ENCODE measurements around the gene TUBB. TPM values are rescaled to one million over a fixed set of nuclear protein-coding genes. Genes with fewer than 3 reads are reported as not detected.

TUBB gene
- total and polyA plus RNA-seq, 2 of the 8 experiments (the other 6 are each of a cell fraction or from before 2014, with no cell fraction given) = 1,880 to 3,022 TPM

DNA sequence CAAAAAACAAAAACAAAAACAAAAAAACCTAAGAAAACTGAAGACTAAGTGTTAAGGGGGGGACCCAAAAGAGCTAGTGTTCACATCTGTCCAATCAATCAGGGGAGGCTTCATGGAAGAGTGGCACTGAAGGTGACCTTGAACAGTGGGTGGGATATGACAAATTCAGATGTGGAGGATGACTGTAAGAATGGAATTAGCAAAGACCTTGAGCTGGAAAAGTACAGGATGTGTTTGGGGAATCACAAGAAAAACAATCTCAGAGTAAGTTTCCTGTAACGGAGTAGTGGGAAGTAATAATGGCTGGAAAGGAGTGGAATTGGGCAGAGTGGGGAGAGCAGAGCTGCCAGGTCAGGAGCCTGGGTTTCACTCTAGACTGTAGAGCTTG lies 27.1 kb downstream of the TUBB start:
- Histone ChIP-seq H4K5ac (ENCODE audit: insufficient read length, low read depth, low read length) (no peak overlapping the region), H4K20me1 (replicated peaks in 1 of 2; ENCODE audit: control insufficient read depth in 1 of 2, insufficient read depth in 2 of 2, low read length in 2 of 2) (peaks cover 0 to 1% of the 10 kb centered on the region in 2 experiments), H2BK20ac (ENCODE audit: low read length) (no peak overlapping the region), H3K18ac (ENCODE audit: extremely low read depth, low read length) (no peak overlapping the region), H3K4me3 (ENCODE audit: extremely low read depth in 1 of 4, insufficient read depth in 2 of 4, low read depth in 3 of 4, low read length in 4 of 4) (no peak overlapping the region), H2BK120ac (replicated peaks; ENCODE audit: low read depth, low read length) (no peak overlapping the region), H2BK5ac (ENCODE audit: low read depth, low read length) (no peak overlapping the region), H2BK12ac (ENCODE audit: low read depth, low read length) (no peak overlapping the region), H2AFZ (ENCODE audit: low read length) (no peak overlapping the region), H3K23me2 (ENCODE audit: low read depth, low read length) (peaks cover 15% of the 10 kb centered on the region; the same call in 1 of the 2 replicates), H3K23ac (ENCODE audit: insufficient read length) (no peak overlapping the region), H4K91ac (replicated peaks; ENCODE audit: insufficient read length, low read length) (no peak overlapping the region), H3K36me3 (ENCODE audit: control insufficient read depth in 2 of 4, insufficient read depth in 4 of 4, low read length in 3 of 4) (no peaks in the 10 kb centered on the region), H2BK15ac (ENCODE audit: low read length) (no peak overlapping the region), H3K4ac (replicated peaks; ENCODE audit: insufficient read length, low read depth, low read length) (no peak overlapping the region), H3K9ac (replicated peaks in 1 of 4; ENCODE audit: extremely low read depth in 1 of 4, low read depth in 3 of 4, low read length in 3 of 4) (no peak overlapping the region), H3K27me3 (replicated peaks in 1 of 4; ENCODE audit: control insufficient read depth in 3 of 4, extremely low read depth in 1 of 4, insufficient read depth in 3 of 4, low read length in 3 of 4) (no peaks in the 10 kb centered on the region; a peak in 1 of 7 replicates), H3K79me1 (ENCODE audit: low read depth, low read length) (no peaks in the 10 kb centered on the region), H3K9me3 (ENCODE audit: insufficient read depth in 2 of 2, low read depth in 1 of 2, low read length in 1 of 2) (no peaks in the 10 kb centered on the region), H3K56ac (replicated peaks; ENCODE audit: insufficient read length, low read depth, low read length) (no peak overlapping the region), H3K79me2 (ENCODE audit: control insufficient read depth in 1 of 2, insufficient read depth in 2 of 2, low read length in 2 of 2) (no peaks in the 10 kb centered on the region), H3K4me2 (ENCODE audit: insufficient read depth in 1 of 2, low read depth in 2 of 2, low read length in 2 of 2) (no peak overlapping the region), H3K27ac (ENCODE audit: low read depth, low read length) (no peak overlapping the region), H3K14ac (ENCODE audit: insufficient read length) (no peak overlapping the region), H4K8ac (ENCODE audit: extremely low read depth, insufficient read depth, low read length) (no peak overlapping the region), H2AK5ac (ENCODE audit: low read depth, low read length) (no peak overlapping the region), H3K4me1 (replicated peaks in 1 of 4; ENCODE audit: control insufficient read depth in 3 of 4, insufficient read depth in 4 of 4, low read length in 3 of 4) (peaks cover 0 to 7% (median 2%) of the 10 kb centered on the region in 4 experiments; a peak in 5 of 7 replicates)
- 88% methylated on average over 1 of the region's 1 CpG; no CpG with 5 or more reads in 1 of the 2 experiments for WGBS, 2 experiments (ENCODE audit: extremely low coverage in 1 of 2, insufficient coverage in 1 of 2, insufficient read length in 1 of 2, insufficient replicate concordance in 2 of 2, low coverage in 1 of 2, low lambda C conversion rate in 2 of 2, missing lambda C conversion rate in 1 of 2)
- no peak for FAIRE-seq
- POLR2A ChIA-PET (ENCODE audit: partially characterized antibody) = interaction anchor here (1.0 to 1.9 kb wide), 8 partner anchors 10 to 425 kb away, joined by 3 to 7 read pairs (median 4); no protein-coding TSS in a partner anchor
- CTCF ChIA-PET (ENCODE audit: partially characterized antibody) = interaction anchor here (0.7 to 2.0 kb wide), 10 partner anchors 16 to 323 kb away, joined by 3 to 11 read pairs (median 3); no protein-coding TSS in a partner anchor
- no peak for DNase-seq (ENCODE audit: low read depth in 1 of 2, low spot score in 2 of 2)
- TF ChIP-seq CTBP2 (IDR thresholded peaks at IDR 0.05; ENCODE audit: borderline replicate concordance, insufficient read depth, insufficient read length, low read length) = no peak
- no peak for TF ChIP-seq SIX5 (IDR thresholded peaks at IDR 0.05; ENCODE audit: low read depth, low read length)
- no peak for TF ChIP-seq SRF (IDR thresholded peaks at IDR 0.05; ENCODE audit: low read depth, low read length)
- TF ChIP-seq CEBPB (IDR thresholded peaks at IDR 0.05; ENCODE audit: low read depth, low read length) = no peak
- TF ChIP-seq KDM5A (IDR thresholded peaks at IDR 0.05; ENCODE audit: low read length) = no peak
- TF ChIP-seq, protein P1, sequence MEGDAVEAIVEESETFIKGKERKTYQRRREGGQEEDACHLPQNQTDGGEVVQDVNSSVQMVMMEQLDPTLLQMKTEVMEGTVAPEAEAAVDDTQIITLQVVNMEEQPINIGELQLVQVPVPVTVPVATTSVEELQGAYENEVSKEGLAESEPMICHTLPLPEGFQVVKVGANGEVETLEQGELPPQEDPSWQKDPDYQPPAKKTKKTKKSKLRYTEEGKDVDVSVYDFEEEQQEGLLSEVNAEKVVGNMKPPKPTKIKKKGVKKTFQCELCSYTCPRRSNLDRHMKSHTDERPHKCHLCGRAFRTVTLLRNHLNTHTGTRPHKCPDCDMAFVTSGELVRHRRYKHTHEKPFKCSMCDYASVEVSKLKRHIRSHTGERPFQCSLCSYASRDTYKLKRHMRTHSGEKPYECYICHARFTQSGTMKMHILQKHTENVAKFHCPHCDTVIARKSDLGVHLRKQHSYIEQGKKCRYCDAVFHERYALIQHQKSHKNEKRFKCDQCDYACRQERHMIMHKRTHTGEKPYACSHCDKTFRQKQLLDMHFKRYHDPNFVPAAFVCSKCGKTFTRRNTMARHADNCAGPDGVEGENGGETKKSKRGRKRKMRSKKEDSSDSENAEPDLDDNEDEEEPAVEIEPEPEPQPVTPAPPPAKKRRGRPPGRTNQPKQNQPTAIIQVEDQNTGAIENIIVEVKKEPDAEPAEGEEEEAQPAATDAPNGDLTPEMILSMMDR (IDR thresholded peaks at IDR 0.05; ENCODE audit: control extremely low read depth in 1 of 3, insufficient read depth in 1 of 3, low read depth in 1 of 3, low read length in 3 of 3) = no peak
- no peak for TF ChIP-seq JUND (IDR thresholded peaks at IDR 0.05; ENCODE audit: low read length)
- no peak for TF ChIP-seq HDAC2 (IDR thresholded peaks at IDR 0.05; ENCODE audit: borderline replicate concordance in 1 of 2, low read depth in 2 of 2, low read length in 2 of 2)
- TF ChIP-seq, protein P2, sequence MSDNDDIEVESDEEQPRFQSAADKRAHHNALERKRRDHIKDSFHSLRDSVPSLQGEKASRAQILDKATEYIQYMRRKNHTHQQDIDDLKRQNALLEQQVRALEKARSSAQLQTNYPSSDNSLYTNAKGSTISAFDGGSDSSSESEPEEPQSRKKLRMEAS (IDR thresholded peaks at IDR 0.05) = no peak
- TF ChIP-seq MAFK (IDR thresholded peaks at IDR 0.05; ENCODE audit: low read depth, low read length) = no peak
- TF ChIP-seq RAD21 (IDR thresholded peaks at IDR 0.05 in 1 of 2, conservative IDR thresholded peaks at IDR 0.05 in 1 of 2; ENCODE audit: low read depth in 2 of 2, low read length in 2 of 2) = no peak
